ENCODE measurements around the gene ZNF333.

GRCh38 chr19:14677464-14677863 lies 12.4 kb upstream of the ZNF333 start:
- TF ChIP-seq POLR2AphosphoS5 (IDR thresholded peaks at IDR 0.05; ENCODE audit: low read depth, low read length) (no peak), POLR2A (IDR thresholded peaks at IDR 0.05; ENCODE audit: low read depth, low read length) (no peak), TAF1 (IDR thresholded peaks at IDR 0.05; ENCODE audit: borderline replicate concordance, low read depth, low read length) (no peak)
